Body of pancreas (tissue), 4 donors: ENCODE data around the gene EN2. TPM values are rescaled to one million over a fixed set of nuclear protein-coding genes. Genes with fewer than 3 reads are reported as not detected.

Source experiments
- ATAC-seq: fragments of 150-250 bp; one replicate; pipeline ENCODE4 v1.9.1; 2016
- DNase-seq, 4 donors: peaks; one replicate each; pipeline ENCODE4 v3.0.0-alpha.2; 2019
- H3K27ac ChIP-seq, 4 donors: fragments of 200-600 bp; sonication (generic); 1 replicate in 3 of 4; 2 replicates in 1 of 4; pipeline versions ENCODE4 v1.5.1 to v1.6.1; 2016 to 2019; ENCODE audit warnings: mild to moderate bottlenecking in 1 of 4, mixed read lengths in 1 of 4, moderate library complexity in 1 of 4
- H3K27me3 ChIP-seq, 2 donors: fragments of 200-600 bp; sonication (generic); one replicate each; pipeline ENCODE4 v1.6.0; 2016; ENCODE audit warnings: mild to moderate bottlenecking in 1 of 2
- H3K36me3 ChIP-seq, 2 donors: fragments of 200-600 bp; sonication (generic); replicated peaks in 1 of 2; 2 replicates each; pipeline ENCODE4 v1.5.1; 2016; ENCODE audit warnings: low read depth in 2 of 2; ENCODE audit not compliant: insufficient read depth in 1 of 2
- H3K4me1 ChIP-seq: fragments of 200-600 bp; sonication (generic); one replicate; pipeline ENCODE4 v1.6.0; 2016
- H3K4me3 ChIP-seq, 2 donors: fragments of 200-600 bp; sonication (generic); 1 replicate in 1 of 2; 2 replicates in 1 of 2; pipeline ENCODE4 v1.5.1; 2016 to 2019
- H3K9me3 ChIP-seq, 3 donors: fragments of 200-600 bp; sonication (generic); 1 replicate in 2 of 3; 2 replicates in 1 of 3; pipeline ENCODE4 v1.5.1; 2016
- POLR2A ChIP-seq, 3 donors: fragments of 450-650 bp; IDR thresholded peaks; one replicate each; pipeline ENCODE4 v1.6.1; 2016; ENCODE audit warnings: antibody characterized with exemption in 3 of 3, mild to moderate bottlenecking in 2 of 3
- WGBS, 2 donors: methylation state at CpG; one replicate each; pipeline ENCODE4 v1.1.5; 2017; 5-methylcytosine and 5-hydroxymethylcytosine counted together
- intact Hi-C: fragments of 100-400 bp; cut with DNase I; formaldehyde crosslinking; loops from one replicate; pipeline ENCODE4 v1.15.1; 2023
- total RNA-seq, 2 donors: library from RNA; depleted of rRNA; stranded (reverse); fragments of >200 nt; gene quantifications; one replicate each; pipeline ENCODE4 v1.1.0, GENCODE V29; 2016
- TF ChIP-seq, protein P1 (sequence below), 7 experiments: fragments of 450-650 bp in 4 of 7; fragments of 200-600 bp in 3 of 7; sonication (generic) in 3 of 7; IDR thresholded peaks; one replicate each; pipeline ENCODE4 v1.5.1; 2016 to 2019; ENCODE audit warnings: antibody characterized with exemption in 7 of 7

Gene EN2
- total RNA-seq, 2 donors from 2014 or later: not detected

DNA sequence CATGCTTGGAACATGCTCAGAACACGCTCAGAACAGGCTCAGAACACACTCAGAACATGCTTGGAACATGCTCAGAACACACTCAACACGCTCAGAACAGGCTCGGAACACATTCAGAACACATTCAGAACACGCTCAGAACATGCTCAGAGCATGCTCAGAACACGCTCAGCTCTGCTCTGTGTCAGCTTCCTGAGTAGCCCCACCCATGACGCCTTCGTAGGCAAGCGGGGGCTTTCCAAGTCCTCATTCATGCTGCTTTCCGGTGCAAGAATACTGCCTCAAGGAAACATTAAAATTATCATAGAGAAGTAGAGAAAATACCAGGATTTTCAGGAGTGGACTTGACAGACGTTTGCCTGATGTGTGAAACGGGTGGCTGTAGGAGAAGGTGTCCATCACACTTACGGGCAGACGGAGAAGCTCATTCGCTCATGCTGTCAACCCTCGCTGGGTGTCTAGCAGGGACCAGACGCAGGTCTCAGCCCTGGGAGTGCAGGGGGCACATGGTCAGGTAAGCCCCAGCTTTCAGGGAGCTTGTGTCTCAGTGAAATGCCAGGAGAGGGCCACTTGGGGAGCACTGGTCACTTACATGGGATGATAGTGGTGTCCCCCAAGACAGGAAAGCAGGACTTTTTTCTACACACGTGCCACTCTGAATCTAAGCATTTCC is 24.7 kb downstream of the EN2 start:
- H3K36me3 ChIP-seq: no peaks in the 10 kb centered on the region
- no peaks in the 10 kb centered on the region for H3K27me3 ChIP-seq
- H3K4me3 ChIP-seq: no peak overlapping the region
- H3K27ac ChIP-seq: no peak overlapping the region
- ATAC-seq (no peak), DNase-seq (no peak)
- intact Hi-C loops: no loop called here
- TF ChIP-seq, protein P1, sequence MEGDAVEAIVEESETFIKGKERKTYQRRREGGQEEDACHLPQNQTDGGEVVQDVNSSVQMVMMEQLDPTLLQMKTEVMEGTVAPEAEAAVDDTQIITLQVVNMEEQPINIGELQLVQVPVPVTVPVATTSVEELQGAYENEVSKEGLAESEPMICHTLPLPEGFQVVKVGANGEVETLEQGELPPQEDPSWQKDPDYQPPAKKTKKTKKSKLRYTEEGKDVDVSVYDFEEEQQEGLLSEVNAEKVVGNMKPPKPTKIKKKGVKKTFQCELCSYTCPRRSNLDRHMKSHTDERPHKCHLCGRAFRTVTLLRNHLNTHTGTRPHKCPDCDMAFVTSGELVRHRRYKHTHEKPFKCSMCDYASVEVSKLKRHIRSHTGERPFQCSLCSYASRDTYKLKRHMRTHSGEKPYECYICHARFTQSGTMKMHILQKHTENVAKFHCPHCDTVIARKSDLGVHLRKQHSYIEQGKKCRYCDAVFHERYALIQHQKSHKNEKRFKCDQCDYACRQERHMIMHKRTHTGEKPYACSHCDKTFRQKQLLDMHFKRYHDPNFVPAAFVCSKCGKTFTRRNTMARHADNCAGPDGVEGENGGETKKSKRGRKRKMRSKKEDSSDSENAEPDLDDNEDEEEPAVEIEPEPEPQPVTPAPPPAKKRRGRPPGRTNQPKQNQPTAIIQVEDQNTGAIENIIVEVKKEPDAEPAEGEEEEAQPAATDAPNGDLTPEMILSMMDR (IDR thresholded peaks at IDR 0.05): no peak
- TF ChIP-seq POLR2A (IDR thresholded peaks at IDR 0.05): no peak
- WGBS, 2 donors: 53 to 65% methylated on average over 17 of the region's 17 CpGs
- H3K4me1 ChIP-seq: no peaks in the 10 kb centered on the region
- H3K9me3 ChIP-seq: no peaks in the 10 kb centered on the region

DNA sequence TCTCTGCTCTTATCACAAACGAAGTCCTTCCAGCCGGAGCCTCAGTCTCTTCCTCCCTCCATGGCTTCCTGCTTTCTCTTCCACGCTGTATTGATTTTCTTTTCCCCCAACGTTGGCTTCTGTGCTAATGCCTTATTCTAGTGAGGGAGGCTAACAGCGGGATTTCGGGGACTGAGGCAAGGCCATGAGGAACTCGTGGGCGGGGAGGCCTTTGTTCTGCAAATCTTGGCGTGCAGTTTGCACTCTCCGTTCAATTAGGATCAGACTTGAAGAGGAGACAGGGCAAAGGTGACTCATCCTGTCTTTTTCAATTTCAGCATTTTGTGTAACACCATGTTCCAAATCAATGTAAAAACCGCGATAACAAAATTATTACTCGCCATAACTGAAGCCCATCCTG is 25.3 kb downstream of the EN2 start:
- Histone ChIP-seq H3K4me1 (no peaks in the 10 kb centered on the region), H3K4me3 (no peak overlapping the region), H3K27me3 (no peaks in the 10 kb centered on the region), H3K36me3 (no peaks in the 10 kb centered on the region), H3K9me3 (no peaks in the 10 kb centered on the region), H3K27ac (no peak overlapping the region)
- TF ChIP-seq, protein P1 (IDR thresholded peaks at IDR 0.05): no peak
- no peak for TF ChIP-seq POLR2A (IDR thresholded peaks at IDR 0.05)
- DNase-seq: no peak
- no peak for ATAC-seq
- WGBS, 2 donors: 37 to 45% methylated on average over 13 of the region's 13 CpGs
- intact Hi-C loops: no loop called here

DNA sequence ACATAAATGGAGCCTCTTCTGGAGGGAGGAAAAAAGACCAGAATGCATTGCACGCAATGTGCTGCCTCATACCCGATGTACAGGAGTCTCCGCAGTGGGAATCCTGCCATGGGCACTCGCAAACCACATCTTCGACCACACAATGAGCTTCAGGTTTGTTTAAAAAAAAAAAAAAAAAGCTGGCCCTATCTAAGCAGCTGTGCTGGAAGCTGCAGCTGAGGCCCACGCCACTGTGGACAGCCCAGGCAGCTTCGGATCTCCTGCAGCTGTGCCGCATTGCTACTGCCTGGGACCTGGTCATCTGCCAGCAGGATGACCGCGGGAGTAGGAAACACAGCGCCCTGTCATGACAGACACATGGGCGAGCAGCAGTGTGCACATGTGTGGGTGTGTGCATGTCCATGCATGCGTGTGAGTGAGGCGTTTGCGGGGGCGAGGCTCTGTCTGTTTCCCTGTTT is 26.0 kb downstream of the EN2 start:
- Histone ChIP-seq H3K27ac (no peak overlapping the region), H3K36me3 (no peaks in the 10 kb centered on the region), H3K9me3 (no peaks in the 10 kb centered on the region), H3K4me3 (no peak overlapping the region), H3K4me1 (no peaks in the 10 kb centered on the region), H3K27me3 (no peaks in the 10 kb centered on the region)
- intact Hi-C loops: no loop called here
- WGBS, 2 donors: 66 to 76% methylated on average over 16 of the region's 16 CpGs
- DNase-seq: no peak
- TF ChIP-seq POLR2A (IDR thresholded peaks at IDR 0.05): no peak
- TF ChIP-seq, protein P1 (IDR thresholded peaks at IDR 0.05): no peak
- peak; percentile 30 for ATAC-seq

DNA sequence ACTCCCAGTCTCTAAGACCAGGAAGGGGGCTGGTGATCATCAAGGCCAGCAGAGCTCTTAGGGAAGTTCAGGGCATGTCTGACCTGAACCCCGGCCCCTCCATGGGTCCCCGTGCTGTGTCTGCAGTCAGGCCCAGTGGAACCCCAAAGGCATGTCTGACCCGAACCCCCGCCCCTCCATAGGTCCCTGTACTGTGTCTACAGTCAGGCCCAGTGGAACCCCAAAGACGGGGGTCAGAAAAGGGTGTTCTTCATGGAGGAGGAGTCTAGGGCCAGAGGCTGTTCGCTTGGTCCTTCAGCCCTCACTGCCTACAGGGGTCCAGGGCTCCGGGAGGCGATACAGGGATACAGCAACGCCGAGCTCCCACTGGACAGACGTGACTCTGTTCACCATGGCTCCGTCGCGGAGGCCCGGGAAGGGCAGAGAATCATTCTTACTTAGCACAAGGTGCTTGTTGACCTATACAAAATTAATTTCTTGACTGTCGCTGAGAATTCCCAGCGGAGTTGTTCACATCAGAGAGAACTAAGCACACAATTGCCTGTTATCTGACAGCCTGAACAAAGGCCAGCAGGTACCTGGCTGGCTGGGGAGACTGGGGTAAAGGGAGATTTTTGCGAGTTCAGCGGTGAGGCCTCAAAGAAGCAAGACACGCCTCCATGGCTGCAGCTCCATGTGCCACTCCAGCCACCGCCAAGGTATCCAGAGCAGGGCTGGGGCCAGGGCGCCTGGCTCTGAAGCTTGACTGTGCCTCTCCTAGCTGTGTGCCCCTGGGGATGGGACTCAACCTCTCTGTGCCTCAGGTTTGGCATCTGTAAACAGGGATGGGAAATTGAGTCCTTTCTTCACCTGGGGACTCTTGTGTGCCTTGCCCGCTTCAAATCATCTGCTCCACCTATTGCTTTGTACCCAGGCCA is 26.8 kb downstream of the EN2 start:
- no peak overlapping the region for H3K27ac ChIP-seq
- H3K36me3 ChIP-seq: no peaks in the 10 kb centered on the region
- intact Hi-C loops: no loop called here
- no peaks in the 10 kb centered on the region for H3K4me1 ChIP-seq
- ATAC-seq (no peak), DNase-seq (no peak)
- no peak overlapping the region for H3K4me3 ChIP-seq
- no peaks in the 10 kb centered on the region for H3K9me3 ChIP-seq
- WGBS, 2 donors: 58 to 60% methylated on average over 13 to 23 of the region's 23 CpGs
- no peaks in the 10 kb centered on the region for H3K27me3 ChIP-seq
- TF ChIP-seq POLR2A (IDR thresholded peaks at IDR 0.05): no peak
- TF ChIP-seq, protein P1 (IDR thresholded peaks at IDR 0.05): no peak
